ENCODE measurements around the gene PITX3.
"Not testable (repeated sequence)": the region's sequence is repeated elsewhere in the genome, so short reads cannot be mapped to it uniquely, and the experiment has no call there.

PITX3 gene

DNA sequence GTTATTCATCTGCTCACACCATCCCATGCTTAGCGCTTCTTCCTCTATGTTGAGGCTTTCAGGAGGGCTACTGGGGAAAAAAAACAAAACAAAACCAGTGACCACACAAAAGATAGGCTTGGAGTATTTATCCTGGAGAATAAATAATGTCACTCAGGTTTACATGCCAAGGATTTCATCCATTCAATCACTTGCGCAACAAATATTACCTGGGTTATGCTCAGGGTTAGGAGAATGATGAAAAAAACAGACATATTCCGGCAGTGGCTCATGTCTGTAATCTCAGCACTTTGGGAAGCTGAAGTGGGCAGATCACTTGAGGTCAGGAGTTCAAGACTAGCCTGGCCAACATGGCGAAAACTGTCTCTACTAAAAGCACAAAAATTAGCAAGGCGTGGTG lies 18.5 kb downstream of the PITX3 start:
- Histone ChIP-seq H3K36me3 (ENCODE audit: control insufficient read depth, low read depth, low read length) (no peaks in the 10 kb centered on the region), H3K27me3 (ENCODE audit: control insufficient read depth, insufficient read depth, low read length) (peaks cover 37% of the 10 kb centered on the region), H3K4me3 (ENCODE audit: low read length) (no peak overlapping the region), H3K9me3 (ENCODE audit: control insufficient read depth, low read depth, low read length) (no peaks in the 10 kb centered on the region), H3K9ac (ENCODE audit: low read length) (no peak overlapping the region), H3K4me1 (ENCODE audit: control insufficient read depth, low read depth, low read length) (peaks cover 5% of the 10 kb centered on the region), H3K27ac (ENCODE audit: low read length) (no peak overlapping the region)

DNA sequence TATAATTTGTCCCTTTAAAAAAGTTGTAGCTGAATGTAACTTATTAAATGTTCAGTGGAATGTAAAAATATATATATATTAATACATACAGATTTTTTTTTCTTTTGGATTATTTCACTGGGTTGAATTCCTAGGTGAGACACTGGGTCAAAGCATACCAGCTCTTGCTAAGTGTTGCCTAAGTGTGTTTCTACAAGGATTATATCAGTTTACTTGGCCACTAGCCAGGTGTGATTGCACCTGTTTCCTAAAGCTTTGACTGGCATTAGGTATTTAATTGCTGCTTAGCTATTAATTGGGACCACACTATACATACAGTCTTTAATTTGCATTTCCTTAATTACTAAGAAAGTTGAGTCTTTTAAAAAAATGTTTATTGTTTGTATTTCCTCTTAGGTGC lies 20.7 kb downstream of the PITX3 start:
- no peaks in the 10 kb centered on the region for H3K9me3 ChIP-seq (ENCODE audit: control insufficient read depth, low read depth, low read length)
- peaks cover 3% of the 10 kb centered on the region for H3K4me1 ChIP-seq (ENCODE audit: control insufficient read depth, low read depth, low read length)
- no peak overlapping the region for H3K27ac ChIP-seq (ENCODE audit: low read length)
- no peak overlapping the region for H3K4me3 ChIP-seq (ENCODE audit: low read length)
- no peak overlapping the region for H3K9ac ChIP-seq (ENCODE audit: low read length)
- no peaks in the 10 kb centered on the region for H3K36me3 ChIP-seq (ENCODE audit: control insufficient read depth, low read depth, low read length)
- H3K27me3 ChIP-seq (ENCODE audit: control insufficient read depth, insufficient read depth, low read length): peaks cover 17% of the 10 kb centered on the region

DNA sequence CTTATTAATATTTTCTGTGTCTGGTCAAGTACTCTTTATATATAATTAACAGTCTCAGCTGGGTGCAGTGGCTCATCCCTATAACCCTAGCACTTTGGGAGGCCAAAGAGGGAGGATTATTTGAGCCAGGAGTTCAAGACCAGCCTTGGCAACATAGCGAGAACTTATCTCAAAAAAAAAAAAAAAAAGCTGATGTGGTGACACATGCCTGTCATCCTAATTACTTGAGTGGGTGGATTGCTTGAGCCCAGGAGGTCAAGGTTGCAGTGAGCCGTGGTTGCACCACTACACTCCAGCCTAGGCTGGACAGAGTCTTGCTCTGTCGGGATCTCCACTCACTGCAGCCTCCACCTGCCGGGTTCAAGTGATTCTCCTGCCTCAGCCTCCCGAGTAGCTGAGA lies 21.9 kb downstream of the PITX3 start:
- Histone ChIP-seq H3K9ac (ENCODE audit: low read length) (no peak overlapping the region), H3K9me3 (ENCODE audit: control insufficient read depth, low read depth, low read length) (no peaks in the 10 kb centered on the region), H3K27me3 (ENCODE audit: control insufficient read depth, insufficient read depth, low read length) (peaks cover 8% of the 10 kb centered on the region), H3K36me3 (ENCODE audit: control insufficient read depth, low read depth, low read length) (no peaks in the 10 kb centered on the region), H3K4me1 (ENCODE audit: control insufficient read depth, low read depth, low read length) (no peaks in the 10 kb centered on the region), H3K4me3 (ENCODE audit: low read length) (no peak overlapping the region), H3K27ac (ENCODE audit: low read length) (no peak overlapping the region)

DNA sequence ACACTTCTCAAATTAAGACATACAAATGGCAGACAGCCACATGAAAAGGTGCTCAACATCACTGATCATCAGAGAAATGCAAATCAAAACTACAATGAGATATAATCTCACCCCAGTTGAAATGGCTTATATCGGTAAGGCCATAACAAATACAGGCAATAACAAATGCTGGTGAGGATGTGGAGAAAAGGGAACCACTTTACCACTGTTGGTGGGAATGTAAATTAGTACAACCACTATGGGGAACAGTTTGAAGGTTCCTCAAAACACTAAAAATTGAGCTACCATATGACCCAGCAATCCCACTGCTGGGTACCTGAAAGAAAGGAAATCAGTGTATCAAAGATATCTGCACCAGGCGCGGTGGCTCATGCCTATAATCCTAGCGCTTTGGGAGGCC lies 27.7 kb downstream of the PITX3 start:
- not testable (repeated sequence) for H3K9ac ChIP-seq (ENCODE audit: low read length); H3K9me3 ChIP-seq (ENCODE audit: control insufficient read depth, low read depth, low read length); H3K27ac ChIP-seq (ENCODE audit: low read length); H3K4me1 ChIP-seq (ENCODE audit: control insufficient read depth, low read depth, low read length); H3K27me3 ChIP-seq (ENCODE audit: control insufficient read depth, insufficient read depth, low read length); H3K36me3 ChIP-seq (ENCODE audit: control insufficient read depth, low read depth, low read length); H3K4me3 ChIP-seq (ENCODE audit: low read length)

DNA sequence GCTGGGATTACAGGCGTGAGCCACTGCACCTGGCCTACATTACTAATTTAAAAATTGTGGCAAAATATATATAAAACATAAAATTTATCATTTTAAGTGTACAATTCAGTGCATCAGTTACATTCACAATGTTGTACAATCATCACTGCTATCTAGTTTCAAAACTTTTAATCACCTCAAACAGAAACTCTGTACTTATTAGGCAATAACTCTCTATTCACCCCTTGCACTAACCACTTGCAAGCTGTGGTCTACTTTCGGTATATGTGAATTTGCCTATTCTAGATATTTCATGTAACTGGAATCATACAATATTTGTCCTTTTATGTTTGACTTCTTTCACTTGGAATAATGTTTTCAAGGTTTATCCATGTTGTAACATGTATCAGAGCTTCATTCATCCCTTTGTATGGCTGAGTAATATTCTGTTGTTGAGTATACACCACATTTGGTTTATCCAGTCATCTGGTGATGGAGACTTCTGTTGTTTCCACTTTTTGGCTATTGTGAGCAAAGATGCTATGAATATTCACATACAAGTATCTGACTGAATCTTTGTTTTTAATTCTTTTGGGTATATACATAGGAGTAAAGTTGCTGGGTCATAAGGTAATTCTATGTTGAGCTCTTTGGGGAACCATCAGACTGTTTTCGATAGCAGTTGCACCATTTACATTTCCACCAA lies 29.6 kb downstream of the PITX3 start:
- Histone ChIP-seq H3K27ac (ENCODE audit: low read length) (no peak overlapping the region), H3K9me3 (ENCODE audit: control insufficient read depth, low read depth, low read length) (no peaks in the 10 kb centered on the region), H3K27me3 (ENCODE audit: control insufficient read depth, insufficient read depth, low read length) (no peaks in the 10 kb centered on the region), H3K4me3 (ENCODE audit: low read length) (no peak overlapping the region), H3K9ac (ENCODE audit: low read length) (no peak overlapping the region), H3K4me1 (ENCODE audit: control insufficient read depth, low read depth, low read length) (no peaks in the 10 kb centered on the region), H3K36me3 (ENCODE audit: control insufficient read depth, low read depth, low read length) (no peaks in the 10 kb centered on the region)

DNA sequence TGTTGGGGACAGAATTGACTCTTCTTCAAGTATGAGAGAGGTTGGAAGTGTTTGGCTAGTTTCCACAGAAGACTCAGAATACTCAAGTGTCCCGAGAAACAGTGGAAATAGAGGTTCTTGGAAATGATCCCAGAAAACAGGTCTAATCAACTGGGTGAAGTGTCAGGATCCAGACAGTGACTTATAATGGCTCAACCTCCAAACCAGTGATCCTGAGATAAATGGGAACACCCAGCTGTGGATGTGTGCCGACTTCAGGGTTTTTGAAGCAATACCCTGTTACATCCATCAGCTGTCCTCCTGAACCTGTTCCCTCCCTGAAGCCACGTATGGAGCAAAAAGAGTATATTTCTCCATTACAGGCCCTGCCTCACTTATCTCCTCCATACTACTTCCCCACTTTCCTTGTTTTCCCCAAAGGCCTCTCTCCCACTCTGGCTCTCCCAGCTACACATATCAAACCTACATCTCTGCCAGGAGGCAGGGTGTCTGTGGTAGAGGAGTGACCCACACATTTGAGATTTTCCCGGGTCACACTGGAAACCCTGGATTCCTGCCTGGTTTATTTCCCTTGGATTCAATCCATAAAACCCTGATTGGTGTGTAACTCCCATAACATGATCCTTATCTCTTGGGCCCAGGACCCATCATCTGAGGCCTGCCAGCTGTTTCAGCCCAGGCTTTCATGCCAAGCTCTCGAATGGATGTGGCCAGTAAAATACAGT lies 32.8 kb downstream of the PITX3 start:
- H3K27me3 ChIP-seq (ENCODE audit: control insufficient read depth, insufficient read depth, low read length): no peaks in the 10 kb centered on the region
- H3K27ac ChIP-seq (ENCODE audit: low read length): no peak overlapping the region
- no peak overlapping the region for H3K9ac ChIP-seq (ENCODE audit: low read length)
- H3K36me3 ChIP-seq (ENCODE audit: control insufficient read depth, low read depth, low read length): no peaks in the 10 kb centered on the region
- H3K4me1 ChIP-seq (ENCODE audit: control insufficient read depth, low read depth, low read length): no peaks in the 10 kb centered on the region
- no peak overlapping the region for H3K4me3 ChIP-seq (ENCODE audit: low read length)
- H3K9me3 ChIP-seq (ENCODE audit: control insufficient read depth, low read depth, low read length): no peaks in the 10 kb centered on the region

DNA sequence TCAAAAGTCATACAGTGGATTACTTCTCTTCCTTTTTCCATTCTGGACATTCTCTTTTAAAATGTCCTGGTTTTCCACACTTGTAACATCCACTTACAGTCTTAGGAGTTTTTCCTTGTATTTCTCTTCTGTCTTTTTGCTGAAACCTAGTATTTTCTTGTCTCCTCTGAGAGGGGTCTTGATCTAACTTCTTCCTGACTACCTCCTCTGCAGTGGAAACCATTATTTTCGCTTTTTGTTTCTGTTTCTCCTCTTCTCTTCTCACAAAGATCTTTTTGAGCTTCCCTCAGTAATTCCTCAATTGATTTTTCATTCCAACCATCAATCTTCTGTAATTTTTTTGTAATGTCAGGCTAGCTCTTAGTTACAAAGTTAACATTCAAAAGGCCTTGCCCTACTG lies 38.9 kb downstream of the PITX3 start:
- H3K9ac ChIP-seq (ENCODE audit: low read length): no peak overlapping the region
- no peak overlapping the region for H3K27ac ChIP-seq (ENCODE audit: low read length)
- no peaks in the 10 kb centered on the region for H3K4me1 ChIP-seq (ENCODE audit: control insufficient read depth, low read depth, low read length)
- H3K9me3 ChIP-seq (ENCODE audit: control insufficient read depth, low read depth, low read length): no peaks in the 10 kb centered on the region
- no peaks in the 10 kb centered on the region for H3K36me3 ChIP-seq (ENCODE audit: control insufficient read depth, low read depth, low read length)
- no peak overlapping the region for H3K4me3 ChIP-seq (ENCODE audit: low read length)
- H3K27me3 ChIP-seq (ENCODE audit: control insufficient read depth, insufficient read depth, low read length): no peaks in the 10 kb centered on the region

DNA sequence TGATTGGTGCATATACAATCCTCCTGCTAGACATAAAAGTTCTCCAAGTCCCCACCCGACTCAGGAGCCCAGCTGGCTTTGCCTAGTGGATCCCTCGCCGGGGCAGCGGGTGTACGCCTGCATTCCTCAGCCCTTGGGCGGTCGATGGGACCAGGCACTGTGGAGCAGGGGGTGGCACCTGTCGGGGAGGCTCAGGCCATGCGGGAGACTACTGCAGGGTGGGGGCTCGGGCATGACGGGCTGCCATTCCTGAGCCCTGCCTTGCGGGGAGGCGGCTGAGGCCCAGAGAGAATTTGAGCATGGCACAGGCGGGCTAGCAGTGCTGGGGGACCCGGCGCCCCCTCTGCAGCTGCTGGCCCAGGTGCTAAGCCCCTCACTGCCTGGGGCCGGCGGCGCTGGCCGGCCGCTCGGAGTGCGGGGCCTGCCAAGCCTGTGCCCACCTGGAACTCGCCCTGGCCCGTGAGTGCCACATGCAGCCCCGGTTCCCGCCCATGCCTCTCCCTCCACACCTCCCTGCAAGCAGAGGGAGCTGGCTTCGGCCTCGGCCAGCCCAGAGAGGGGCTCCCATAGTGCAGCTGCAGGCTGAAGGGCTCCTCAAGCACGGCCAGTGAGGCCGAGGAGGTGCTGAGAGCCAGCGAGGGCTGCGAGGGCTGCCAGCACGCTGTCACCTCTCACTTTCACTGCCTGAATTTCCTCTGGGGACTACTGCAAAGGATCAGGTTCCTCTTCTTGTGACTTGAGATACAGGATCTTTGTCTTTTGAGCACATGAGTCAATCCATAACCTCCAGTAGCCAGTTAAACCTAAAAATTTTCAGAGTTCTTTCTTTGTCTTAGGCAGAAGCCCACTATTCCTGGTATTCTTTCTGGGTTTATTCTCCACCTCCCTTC lies 40.3 kb downstream of the PITX3 start:
- Histone ChIP-seq H3K27me3 (ENCODE audit: control insufficient read depth, insufficient read depth, low read length) (no peaks in the 10 kb centered on the region), H3K9me3 (ENCODE audit: control insufficient read depth, low read depth, low read length) (no peaks in the 10 kb centered on the region), H3K4me3 (ENCODE audit: low read length) (no peak overlapping the region), H3K27ac (ENCODE audit: low read length) (no peak overlapping the region), H3K36me3 (ENCODE audit: control insufficient read depth, low read depth, low read length) (no peaks in the 10 kb centered on the region), H3K9ac (ENCODE audit: low read length) (no peak overlapping the region), H3K4me1 (ENCODE audit: control insufficient read depth, low read depth, low read length) (no peaks in the 10 kb centered on the region)

DNA sequence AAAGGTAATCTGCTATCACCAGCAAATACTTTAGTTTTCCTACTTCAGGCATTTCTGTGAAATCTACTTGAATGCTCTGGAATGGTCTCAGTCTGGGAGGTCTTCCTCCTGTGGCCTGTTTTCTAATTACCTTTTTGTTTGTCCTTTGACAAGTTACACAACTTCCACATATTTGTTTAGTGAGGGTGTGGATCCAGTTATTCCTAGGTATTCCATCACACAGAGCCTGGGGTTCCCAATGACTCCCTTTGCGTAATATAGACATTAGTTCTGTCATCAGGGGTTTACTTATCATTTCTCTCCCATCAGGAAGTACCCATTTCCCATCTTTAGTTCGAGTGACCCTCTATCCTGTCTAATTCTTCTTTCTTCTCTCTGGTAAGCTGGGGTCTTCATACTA lies 43.3 kb downstream of the PITX3 start:
- no peak overlapping the region for H3K4me3 ChIP-seq (ENCODE audit: low read length)
- H3K27me3 ChIP-seq (ENCODE audit: control insufficient read depth, insufficient read depth, low read length): no peaks in the 10 kb centered on the region
- H3K9me3 ChIP-seq (ENCODE audit: control insufficient read depth, low read depth, low read length): no peaks in the 10 kb centered on the region
- no peak overlapping the region for H3K9ac ChIP-seq (ENCODE audit: low read length)
- no peak overlapping the region for H3K27ac ChIP-seq (ENCODE audit: low read length)
- H3K36me3 ChIP-seq (ENCODE audit: control insufficient read depth, low read depth, low read length): no peaks in the 10 kb centered on the region
- H3K4me1 ChIP-seq (ENCODE audit: control insufficient read depth, low read depth, low read length): no peaks in the 10 kb centered on the region

DNA sequence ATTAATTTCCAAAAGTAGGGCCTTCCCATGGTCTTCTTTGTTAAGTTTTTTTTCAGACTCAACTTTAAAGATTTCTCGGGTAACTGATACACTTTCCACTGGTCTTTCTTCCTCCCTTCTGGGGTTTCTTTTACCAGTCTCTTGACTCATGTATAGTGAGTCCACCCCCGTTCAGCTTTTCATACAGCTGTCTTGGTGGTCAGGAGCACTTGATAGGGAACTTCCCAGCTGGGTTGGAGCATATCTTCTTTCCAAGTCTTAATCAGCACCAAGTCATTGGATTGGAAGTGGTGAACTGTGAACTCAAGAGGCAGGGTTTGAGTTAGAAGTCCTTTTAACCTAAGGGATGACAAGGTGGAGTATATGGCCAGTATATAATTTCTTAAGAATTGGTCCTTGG lies 44.4 kb downstream of the PITX3 start:
- H3K27me3 ChIP-seq (ENCODE audit: control insufficient read depth, insufficient read depth, low read length): no peaks in the 10 kb centered on the region
- peaks cover 3% of the 10 kb centered on the region for H3K9me3 ChIP-seq (ENCODE audit: control insufficient read depth, low read depth, low read length)
- H3K9ac ChIP-seq (ENCODE audit: low read length): no peak overlapping the region
- no peak overlapping the region for H3K27ac ChIP-seq (ENCODE audit: low read length)
- H3K4me3 ChIP-seq (ENCODE audit: low read length): no peak overlapping the region
- no peaks in the 10 kb centered on the region for H3K36me3 ChIP-seq (ENCODE audit: control insufficient read depth, low read depth, low read length)
- no peaks in the 10 kb centered on the region for H3K4me1 ChIP-seq (ENCODE audit: control insufficient read depth, low read depth, low read length)

DNA sequence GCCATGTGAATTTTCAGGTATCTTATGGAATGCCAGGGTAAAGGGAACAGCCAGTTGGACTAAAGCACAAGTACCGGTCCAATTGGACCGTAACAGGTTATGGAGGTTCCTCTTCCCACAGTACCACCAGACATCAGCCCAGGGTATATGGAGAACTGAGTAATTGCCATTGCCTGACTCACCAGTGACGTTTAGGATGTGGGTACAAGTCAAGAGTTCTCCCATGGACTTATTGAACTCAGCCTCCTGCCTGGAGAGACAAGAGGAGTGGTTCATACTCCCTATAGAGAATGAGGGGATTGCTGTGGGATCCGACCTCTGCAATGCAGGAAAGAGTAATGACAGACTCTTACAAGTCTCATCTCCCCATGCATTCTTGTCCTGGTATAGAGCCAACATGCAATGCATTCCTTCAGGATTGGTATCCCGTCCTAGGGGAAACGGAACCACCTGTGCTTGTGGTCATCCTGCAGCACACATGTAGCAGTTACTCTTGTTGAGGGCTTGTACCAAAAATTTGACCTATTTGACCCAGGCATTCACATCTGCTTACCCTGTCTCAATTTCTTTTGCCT lies 45.9 kb downstream of the PITX3 start:
- Histone ChIP-seq H3K27ac (ENCODE audit: low read length) (no peak overlapping the region), H3K4me1 (ENCODE audit: control insufficient read depth, low read depth, low read length) (no peaks in the 10 kb centered on the region), H3K36me3 (ENCODE audit: control insufficient read depth, low read depth, low read length) (no peaks in the 10 kb centered on the region), H3K9ac (ENCODE audit: low read length) (no peak overlapping the region), H3K4me3 (ENCODE audit: low read length) (no peak overlapping the region), H3K27me3 (ENCODE audit: control insufficient read depth, insufficient read depth, low read length) (no peaks in the 10 kb centered on the region), H3K9me3 (ENCODE audit: control insufficient read depth, low read depth, low read length) (peaks cover 10% of the 10 kb centered on the region)

All from iPS-18a (cell line).